HG03565 (cell line): Measurements from ENCODE around the gene TGFA.
"Not testable (repeated sequence)": the region's sequence is repeated elsewhere in the genome, so short reads cannot be mapped to it uniquely, and the experiment has no call there.

ENCODE experiments used
- ATAC-seq: cut with Tn5 transposase; IDR thresholded peaks from one replicate; pipeline ENCODE4 v1.9.1; 2021; ENCODE audit warnings: mild to moderate bottlenecking, moderate library complexity; ENCODE audit not compliant: unreplicated experiment

The TGFA gene

GRCh38 chr2:70467237-70467636 is 86.4 kb downstream of the TGFA start:
- no peak for ATAC-seq

- ATAC-seq, result not testable (repeated sequence)
Observed at GRCh38 chr2:70466647-70467046, 87.0 kb downstream of the TGFA start.

- no peak for ATAC-seq
Observed at GRCh38 chr2:70463997-70464396, 89.6 kb downstream of the TGFA start.

GRCh38 chr2:70463581-70463980 is 90.0 kb downstream of the TGFA start:
- ATAC-seq, result no peak

DNA sequence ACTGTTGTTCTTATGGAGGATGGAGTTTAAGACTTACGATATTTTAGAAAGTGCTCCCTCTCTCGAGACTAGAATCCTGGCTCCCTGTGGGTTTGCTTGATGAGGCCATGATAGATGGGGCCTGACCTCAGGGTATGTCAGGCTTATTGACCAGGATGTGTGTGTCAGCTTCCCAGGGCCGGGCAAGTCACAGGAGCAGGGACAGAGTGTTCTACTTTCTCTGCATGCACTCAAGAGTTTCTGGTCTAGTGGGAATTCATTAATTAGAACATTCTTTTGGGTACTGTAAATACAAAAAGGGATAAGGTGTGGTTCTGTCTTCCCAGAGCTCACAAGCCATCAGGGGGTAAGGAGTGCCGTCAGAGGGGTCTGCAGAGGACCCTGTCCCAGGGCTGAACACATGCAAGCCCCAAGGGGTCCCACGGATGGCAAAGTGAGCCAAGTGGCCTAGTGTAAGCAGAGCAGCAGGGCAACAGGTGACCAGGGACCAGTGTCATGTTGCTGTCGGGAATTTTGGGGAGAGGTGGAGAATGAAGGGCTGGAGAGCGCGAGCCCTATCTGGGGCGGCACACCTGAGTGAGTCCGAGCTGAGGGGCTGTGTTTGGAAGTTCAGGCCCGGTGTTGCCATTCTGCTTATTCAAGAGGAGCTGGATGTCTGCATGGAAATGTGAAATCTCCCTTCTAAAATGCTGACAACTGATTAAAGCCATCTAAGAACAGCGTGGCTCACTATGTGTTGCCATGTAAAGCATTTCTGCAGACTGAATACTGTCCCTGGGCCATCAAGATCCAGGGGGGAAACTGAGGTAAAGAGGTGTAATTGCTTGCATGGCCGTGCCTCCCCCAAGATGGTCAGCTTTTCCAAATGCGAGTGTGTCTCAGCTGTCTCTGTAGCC is 91.4 kb downstream of the TGFA start:
- no peak for ATAC-seq

DNA sequence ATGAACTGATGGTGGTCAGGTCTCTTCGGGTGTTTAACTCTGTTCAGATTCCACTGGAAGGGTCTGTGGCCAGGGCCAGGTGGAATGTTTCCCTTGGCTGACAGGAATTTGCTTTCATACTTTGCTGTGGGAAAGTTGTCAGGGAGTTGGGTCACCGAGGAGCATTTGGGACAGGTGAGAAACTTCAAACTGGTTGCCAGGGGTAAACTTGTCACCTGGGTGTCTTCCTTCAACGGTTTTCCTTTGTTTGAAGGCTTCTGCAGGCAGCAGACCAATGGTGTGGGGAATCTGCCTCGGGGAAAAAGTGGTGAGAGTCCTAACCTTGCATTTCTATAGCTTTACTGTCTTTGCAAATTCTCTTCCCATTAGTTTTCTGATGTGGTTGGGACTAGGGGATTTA is 92.2 kb downstream of the TGFA start:
- ATAC-seq, result no peak

GRCh38 chr2:70460333-70460732 is 93.3 kb downstream of the TGFA start:
- ATAC-seq, result no peak

- ATAC-seq, result no peak
Observed at GRCh38 chr2:70458661-70459060, 95.0 kb downstream of the TGFA start.

GRCh38 chr2:70456585-70457495 is 96.8 kb downstream of the TGFA start:
- no peak for ATAC-seq

DNA sequence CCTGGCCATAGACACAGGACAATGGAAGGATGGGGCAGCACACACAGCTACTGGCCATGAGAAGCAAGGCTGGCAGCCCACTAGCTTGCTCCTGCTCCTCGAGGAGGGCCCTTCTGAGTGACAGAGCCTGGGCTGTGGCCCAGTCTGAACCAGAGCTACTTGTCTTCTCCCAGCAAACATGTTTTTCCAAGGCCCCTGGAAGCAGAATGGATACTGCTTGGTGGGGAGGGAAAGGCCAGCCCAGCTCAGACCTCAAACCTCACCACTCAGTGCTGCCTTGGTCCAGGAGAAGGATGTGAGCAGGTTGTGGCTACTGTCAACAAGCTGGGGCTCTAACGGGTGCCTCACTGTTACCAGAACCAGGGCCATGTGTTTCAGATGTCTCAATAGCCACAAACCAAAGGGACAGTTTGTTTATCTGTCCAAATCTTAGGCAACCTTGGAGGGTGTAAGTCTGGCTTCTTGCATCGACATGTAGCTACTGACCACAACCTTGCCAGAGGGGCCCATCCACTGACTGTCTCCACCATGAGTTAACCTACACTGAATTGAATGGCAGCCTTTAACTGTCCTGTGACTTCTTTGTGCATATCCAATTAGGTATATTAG is 98.6 kb downstream of the TGFA start:
- no peak for ATAC-seq

DNA sequence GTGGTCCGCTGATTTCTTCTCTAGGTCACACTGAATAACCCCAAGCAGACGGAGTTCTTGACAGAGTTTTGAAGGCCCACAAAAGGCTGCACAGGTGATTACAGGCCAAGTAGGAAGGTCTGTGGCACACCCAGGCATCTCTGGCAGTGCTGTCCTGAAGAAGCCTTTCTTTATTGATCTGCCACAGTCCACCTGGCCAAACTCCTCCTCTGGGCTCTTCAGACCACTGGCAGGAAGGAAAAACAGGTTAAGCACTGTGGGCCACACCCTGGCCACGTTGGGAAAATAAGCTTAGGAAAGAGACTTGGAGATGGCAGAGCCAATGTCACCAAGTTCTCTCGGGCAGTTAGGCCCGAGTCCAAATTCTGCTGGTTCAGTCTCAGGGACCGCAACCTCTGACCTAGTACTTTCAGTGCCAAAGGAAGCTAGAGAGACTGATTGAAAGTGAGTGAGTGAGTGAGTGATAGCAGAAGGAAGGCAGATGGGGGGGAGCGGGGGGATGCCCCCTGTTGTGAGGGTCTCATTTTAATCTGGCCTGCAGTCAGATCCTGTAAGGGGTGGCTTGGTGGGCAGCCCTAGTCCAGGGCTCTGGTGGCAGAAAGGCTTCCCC is 102.9 kb downstream of the TGFA start:
- ATAC-seq, result no peak

DNA sequence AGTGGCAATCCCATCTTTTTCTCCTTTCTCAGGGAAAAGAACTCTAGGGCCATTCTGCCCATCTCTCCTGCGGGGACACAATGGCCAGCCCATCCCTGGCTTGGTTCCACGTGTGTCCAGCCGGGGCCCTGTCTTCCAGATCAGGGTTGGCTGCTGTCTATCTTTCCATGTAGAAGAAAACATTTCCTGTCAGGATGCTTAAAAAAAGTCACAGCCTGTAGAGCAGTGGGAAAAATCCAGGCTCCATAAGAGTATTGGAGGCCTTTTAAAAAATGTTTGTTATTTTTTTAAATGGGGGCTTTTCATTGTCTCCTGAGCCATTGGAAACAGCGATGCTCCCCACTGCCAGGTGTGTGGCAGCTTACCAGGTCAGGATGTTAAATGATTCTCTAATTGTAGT is 105.6 kb downstream of the TGFA start:
- no peak for ATAC-seq

- ATAC-seq, result no peak
Observed at GRCh38 chr2:70443726-70444125, 109.9 kb downstream of the TGFA start.

DNA sequence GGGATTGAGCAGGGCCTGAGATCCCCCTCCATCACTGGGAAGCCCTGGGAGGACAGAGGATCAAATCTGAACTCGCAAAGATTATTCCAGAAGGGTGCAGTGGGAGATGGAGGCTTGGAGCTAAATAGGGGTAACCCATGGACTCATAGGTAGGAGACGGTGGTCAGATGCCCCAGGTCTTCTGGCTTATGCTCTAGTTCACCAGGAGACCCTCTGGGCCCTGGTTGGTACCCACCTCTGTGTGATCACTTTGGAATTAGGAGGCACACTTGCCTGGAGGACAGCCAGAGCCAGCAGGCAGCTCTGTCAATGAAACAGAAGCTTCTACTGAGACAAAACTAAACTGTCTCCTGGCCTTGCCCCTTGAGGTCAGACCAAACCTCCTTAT is 110.6 kb downstream of the TGFA start:
- no peak for ATAC-seq

GRCh38 chr2:70442301-70443077 is 111.1 kb downstream of the TGFA start:
- ATAC-seq, result no peak

GRCh38 chr2:70440621-70441020 is 113.0 kb downstream of the TGFA start:
- ATAC-seq, result no peak

- ATAC-seq, result no peak
Observed at GRCh38 chr2:70435138-70435537, 118.5 kb downstream of the TGFA start.

GRCh38 chr2:70433315-70433714 is 120.3 kb downstream of the TGFA start:
- no peak for ATAC-seq

DNA sequence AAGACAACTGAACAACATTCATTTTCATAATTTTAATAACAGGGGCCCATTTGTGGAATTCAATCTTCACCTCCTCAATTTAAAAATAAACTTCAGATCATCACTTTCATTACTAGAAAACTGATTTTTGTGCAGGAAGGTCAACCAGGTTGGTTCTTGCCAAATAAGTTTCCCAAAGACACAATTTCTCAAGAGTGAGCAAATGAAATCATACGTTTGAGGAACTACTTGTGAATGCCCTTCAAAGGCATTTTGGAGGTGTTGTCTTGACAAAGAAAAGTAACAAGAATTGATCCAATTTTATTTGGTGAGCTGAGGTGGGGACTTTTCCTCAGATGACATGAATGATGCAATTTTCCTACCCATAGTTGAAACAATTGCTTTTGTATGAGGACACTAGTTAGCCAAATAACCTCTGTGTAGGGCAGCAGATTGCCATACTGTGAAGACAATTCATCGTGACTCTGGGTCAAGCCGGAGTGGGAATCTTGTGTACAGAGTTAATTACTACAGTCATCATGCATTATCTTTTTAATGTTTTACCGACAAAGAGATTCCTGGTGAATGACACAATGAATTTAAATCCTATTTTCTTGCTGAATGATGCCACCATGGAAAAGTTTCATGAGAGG is 121.8 kb downstream of the TGFA start:
- no peak for ATAC-seq

DNA sequence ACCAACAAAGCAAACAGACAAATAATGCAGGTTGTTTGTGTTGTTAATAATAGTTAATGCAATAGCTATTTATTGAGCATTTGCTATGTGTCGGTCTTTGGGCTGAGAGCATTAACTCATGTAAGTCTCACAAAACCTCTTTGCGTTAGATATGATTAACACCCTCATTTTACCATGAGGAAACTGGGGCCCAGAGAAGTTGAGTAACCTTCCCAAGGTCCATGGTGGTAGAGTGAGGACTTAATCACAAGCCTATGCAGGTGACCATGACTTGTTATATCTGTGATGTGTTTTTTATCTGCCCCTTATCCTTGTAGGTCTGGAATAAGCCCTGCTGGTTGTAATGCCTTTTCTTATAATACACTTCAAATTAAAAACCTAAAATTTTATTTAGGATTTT is 127.3 kb downstream of the TGFA start:
- no peak for ATAC-seq
